ENCODE results near the gene SUPT6H. TPM values are rescaled to one million over a fixed set of nuclear protein-coding genes. Genes with fewer than 3 reads are reported as not detected.
A peak's percentile ranks its signal among the peaks of the same experiment; 100 is the strongest.

Gene SUPT6H
- total RNA-seq, 1 donor from 2014 or later: 96.9 TPM

DNA sequence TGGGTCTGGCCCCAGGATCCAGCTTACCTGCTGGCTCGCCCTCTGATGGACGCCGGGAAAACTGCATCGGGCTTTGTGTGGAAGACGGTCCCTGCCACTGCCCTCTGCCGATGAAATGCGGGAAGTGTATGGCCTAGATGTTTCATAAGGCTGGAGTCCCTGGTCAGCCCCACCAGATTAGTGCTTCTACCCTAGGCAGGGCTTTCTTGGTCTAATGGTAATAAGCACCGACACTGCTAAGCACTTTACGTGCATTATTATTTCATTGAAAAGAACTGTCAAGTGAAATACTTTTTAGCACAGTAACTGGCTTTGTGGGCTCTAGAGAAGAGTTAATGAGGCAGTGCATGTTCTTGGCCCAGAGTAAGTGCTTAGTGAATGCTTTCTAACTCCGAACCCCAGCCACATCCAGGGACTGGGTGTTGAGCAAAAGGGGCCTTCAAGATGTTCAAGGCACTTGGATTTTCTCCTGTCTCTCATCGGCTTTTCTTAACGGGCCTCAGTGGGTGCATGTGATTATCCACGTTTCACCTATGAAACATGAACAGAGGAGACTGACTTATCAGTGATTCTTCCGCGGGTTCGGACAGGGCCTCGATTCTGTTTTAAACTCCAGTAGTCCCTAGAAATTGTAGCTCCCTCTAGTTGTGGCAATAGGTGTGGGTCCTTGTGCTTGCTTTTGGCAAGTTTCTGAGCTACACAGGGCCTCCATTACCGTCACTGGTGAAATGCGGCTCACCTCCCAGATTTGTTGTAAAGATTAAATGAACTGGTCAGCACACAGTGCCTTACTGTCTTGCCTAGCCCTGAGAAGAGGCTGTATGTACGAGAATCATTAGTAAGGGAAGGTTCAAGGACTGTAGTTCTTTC is 88.4 kb downstream of the SUPT6H start:
- peak; percentile 94 for DNase-seq (ENCODE audit: low spot score)

DNA sequence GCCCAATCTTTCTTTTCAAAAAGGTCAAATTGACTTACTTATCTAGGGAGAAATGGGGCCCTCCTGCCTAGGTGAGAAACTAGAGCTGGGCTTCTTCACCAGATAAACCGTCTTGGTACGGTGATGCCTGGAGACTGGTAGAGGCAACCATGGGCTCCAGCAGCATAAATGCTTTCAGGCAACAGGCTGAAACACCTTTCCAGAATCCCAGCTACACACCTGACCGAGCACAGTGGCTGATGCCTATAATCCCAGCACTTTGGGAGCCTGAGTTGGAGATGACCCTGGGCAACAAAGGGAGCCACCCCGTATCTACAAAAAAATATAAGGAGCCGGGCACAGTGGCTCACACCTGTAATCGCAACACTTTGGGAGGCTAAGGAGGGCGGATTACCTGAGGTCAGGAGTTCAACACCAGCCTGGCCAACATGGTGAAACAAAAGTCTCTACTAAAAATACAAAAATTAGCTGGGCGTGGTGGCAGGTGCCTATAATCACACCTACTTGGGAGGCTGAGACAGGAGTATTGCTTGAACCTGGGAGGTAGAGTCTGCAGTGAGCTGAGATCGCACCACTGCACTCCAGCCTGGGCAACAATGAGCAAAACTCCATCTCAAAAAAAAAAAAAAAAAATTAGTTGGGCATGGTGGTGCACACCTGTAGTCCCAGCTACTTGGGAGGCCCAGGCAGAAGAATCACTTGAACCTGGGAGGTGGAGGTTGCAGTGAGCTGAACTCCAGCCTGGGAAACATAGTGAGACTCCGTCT is 89.8 kb downstream of the SUPT6H start:
- no peak for DNase-seq (ENCODE audit: low spot score)

Other genes with a start within 250 kb of the SUPT6H start
- gene SLC13A2, start 188.6 kb upstream of the SUPT6H start, total RNA-seq: 0.62 TPM
- gene FOXN1, start 155.9 kb upstream of the SUPT6H start, total RNA-seq: 1.5 TPM
- gene UNC119, start 109.6 kb upstream of the SUPT6H start, total RNA-seq: 37.5 TPM
- 52.9 TPM for gene PIGS, start 90.7 kb upstream of the SUPT6H start, total RNA-seq
- gene ALDOC, start 85.3 kb upstream of the SUPT6H start, total RNA-seq: 15.7 TPM
- 8.5 TPM for gene SPAG5, start 63.2 kb upstream of the SUPT6H start, total RNA-seq
- 27.5 TPM for gene RSKR, start 48.0 kb upstream of the SUPT6H start, total RNA-seq
- 210 TPM for gene BLTP2, start 17.0 kb upstream of the SUPT6H start, total RNA-seq
- 49.2 TPM for gene SDF2, start 299 bp upstream of the SUPT6H start, total RNA-seq
- gene PROCA1, start 49.7 kb downstream of the SUPT6H start, total RNA-seq: 1.1 TPM
- gene RAB34, start 55.7 kb downstream of the SUPT6H start, total RNA-seq: 82.9 TPM
- 1,937 TPM for gene RPL23A, start 57.8 kb downstream of the SUPT6H start, total RNA-seq
- 18.1 TPM for gene TLCD1, start 64.0 kb downstream of the SUPT6H start, total RNA-seq
- gene NEK8, start 66.6 kb downstream of the SUPT6H start, total RNA-seq: 14.9 TPM
- gene TRAF4, start 81.8 kb downstream of the SUPT6H start, total RNA-seq: 186 TPM
- gene FAM222B, start 180.6 kb downstream of the SUPT6H start, total RNA-seq: 28.8 TPM
- gene ERAL1, start 192.8 kb downstream of the SUPT6H start, total RNA-seq: 40.3 TPM
- gene FLOT2, start 235.5 kb downstream of the SUPT6H start, total RNA-seq: 255 TPM
- 27.3 TPM for gene DHRS13, start 240.9 kb downstream of the SUPT6H start, total RNA-seq

All from ureter (tissue), 1 donor.